Right lobe of liver (tissue), 6 donors: Measurements from ENCODE around the gene GRAP. TPM values are rescaled to one million over a fixed set of nuclear protein-coding genes. Genes with fewer than 3 reads are reported as not detected.

Source experiments
- ATAC-seq, 4 donors: fragments of 200-7000 bp; cut with Tn5 transposase; one replicate each; pipeline ENCODE4 v1.9.1; 2020; ENCODE audit warnings: mild to moderate bottlenecking in 4 of 4, moderate library complexity in 4 of 4
- DNase-seq, 3 donors: peaks; one replicate each; pipeline ENCODE4 v3.0.0-alpha.2; 2020
- H3K27ac ChIP-seq, 3 donors: fragments of 200-600 bp; one replicate each; pipeline ENCODE4 v1.8.0; 2022
- H3K27me3 ChIP-seq, 2 donors: fragments of 200-600 bp; one replicate each; pipeline ENCODE4 v1.8.0; 2022
- H3K36me3 ChIP-seq, 4 donors: fragments of 200-600 bp; sonication (generic) in 1 of 4; one replicate each; pipeline versions ENCODE4 v1.5.1 to v1.8.0; 2017 to 2022; ENCODE audit warnings: control low read depth in 1 of 4
- H3K4me1 ChIP-seq, 4 donors: fragments of 200-600 bp; sonication (generic) in 1 of 4; one replicate each; pipeline versions ENCODE4 v1.5.1 to v1.8.0; 2017 to 2022; ENCODE audit warnings: control low read depth in 1 of 4
- H3K4me3 ChIP-seq, 3 donors: fragments of 200-600 bp; one replicate each; pipeline ENCODE4 v1.8.0; 2022
- H3K9me3 ChIP-seq, 4 donors: fragments of 200-600 bp; sonication (generic) in 1 of 4; one replicate each; pipeline versions ENCODE4 v1.5.1 to v1.8.0; 2017 to 2022; ENCODE audit warnings: control low read depth in 1 of 4
- CTCF ChIP-seq, 4 donors: fragments of 200-600 bp in 3 of 4; fragments of 450-650 bp in 1 of 4; IDR thresholded peaks; one replicate each; pipeline versions ENCODE4 v1.5.1 to v1.8.0; 2016 to 2022; ENCODE audit warnings: antibody characterized with exemption in 4 of 4, mild to moderate bottlenecking in 2 of 4
- POLR2A ChIP-seq: fragments of 450-650 bp; IDR thresholded peaks from one replicate; pipeline ENCODE4 v1.6.1; 2017; ENCODE audit warnings: antibody characterized with exemption, mild to moderate bottlenecking
- WGBS: methylation state at CpG from one replicate; pipeline ENCODE4 v1.1.6; 2018; ENCODE audit warnings: low coverage, low lambda C conversion rate; ENCODE audit not compliant: insufficient coverage; ENCODE audit errors: missing lambda C conversion rate; 5-methylcytosine and 5-hydroxymethylcytosine counted together
- intact Hi-C, 2 donors: fragments of 100-400 bp; cut with DNase I; formaldehyde crosslinking; loops; one replicate each; pipeline versions ENCODE4 v1.11.2 to v1.14.1; 2022
- total RNA-seq, 6 experiments: library from RNA; depleted of rRNA in 2 of 6; stranded (reverse); fragments of >200 nt in 2 of 6; fragmentation: NEBNext Ultra II Directional in 3 of 6; extraction: Animal tissue kit (Norgen Biotek cat#: 25700) in 3 of 6; gene quantifications; one replicate each; pipeline versions ENCODE4 v1.1.0 to v1.2.4, GENCODE V29; 2016 to 2023
- donor health status: DM: no; HTN: yes; CAD: no.
- donor health status: DM: no; HTN: no; CAD: no.
- donor health status: DM: no; HTN: no; CAD: no.
- donor health status: DM: no; HTN: yes; CAD: no.
- donor health status: DM: no; HTN: yes; CAD: no.

GRAP gene
- total RNA-seq, 6 experiments from 2014 or later = 2.6 to 6.1 (median 4.2) TPM

- Histone ChIP-seq H3K36me3 (no peaks in the 10 kb centered on the region), H3K27me3 (no peaks in the 10 kb centered on the region), H3K27ac (no peak overlapping the region), H3K4me3 (no peak overlapping the region), H3K9me3 (no peaks in the 10 kb centered on the region), H3K4me1 (peaks cover 0 to 17% (median 3%) of the 10 kb centered on the region in 4 donors)
- no peak for TF ChIP-seq CTCF (IDR thresholded peaks at IDR 0.05)
- TF ChIP-seq POLR2A = no peak
- ATAC-seq (no peak), DNase-seq (no peak)
- 5% methylated on average over 1 of the region's 1 CpG for WGBS
- intact Hi-C loops = no loop called here
Observed at GRCh38 chr17:18994631-18995030, 52.1 kb downstream of the GRAP start.

GRCh38 chr17:18993905-18994526, 52.7 kb downstream of the GRAP start:
- TF ChIP-seq POLR2A (no peak), CTCF (IDR thresholded peaks at IDR 0.05) (no peak)
- H3K9me3 ChIP-seq = no peaks in the 10 kb centered on the region
- H3K36me3 ChIP-seq = no peaks in the 10 kb centered on the region
- intact Hi-C loops = no loop called here
- WGBS = 74% methylated on average over 6 of the region's 16 CpGs
- ATAC-seq (no peak), DNase-seq (no peak)
- H3K4me1 ChIP-seq = peaks cover 0 to 24% (median 6%) of the 10 kb centered on the region in 4 donors
- H3K27ac ChIP-seq = no peak overlapping the region
- H3K4me3 ChIP-seq = no peak overlapping the region
- H3K27me3 ChIP-seq = no peaks in the 10 kb centered on the region

GRCh38 chr17:18992454-18993130, 54.2 kb downstream of the GRAP start:
- intact Hi-C loops = no loop called here
- H3K36me3 ChIP-seq = no peaks in the 10 kb centered on the region
- no peak overlapping the region for H3K27ac ChIP-seq
- DNase-seq (no peak), ATAC-seq (no peak)
- no CpG with 5 or more reads among the region's 22 CpGs for WGBS
- no peaks in the 10 kb centered on the region for H3K9me3 ChIP-seq
- no peak for TF ChIP-seq CTCF (IDR thresholded peaks at IDR 0.05)
- TF ChIP-seq POLR2A = no peak
- H3K27me3 ChIP-seq = no peaks in the 10 kb centered on the region
- H3K4me1 ChIP-seq = peaks cover 0 to 32% (median 13%) of the 10 kb centered on the region in 4 donors
- H3K4me3 ChIP-seq = no peak overlapping the region

- intact Hi-C loops = no loop called here
- Histone ChIP-seq H3K4me3 (no peak overlapping the region), H3K27me3 (no peaks in the 10 kb centered on the region), H3K27ac (no peak overlapping the region), H3K36me3 (no peaks in the 10 kb centered on the region), H3K9me3 (no peaks in the 10 kb centered on the region), H3K4me1 (peaks cover 0 to 41% (median 15%) of the 10 kb centered on the region in 4 donors)
- no peak for ATAC-seq
- WGBS = 94% methylated on average over 9 of the region's 20 CpGs
- no peak for DNase-seq
- TF ChIP-seq CTCF (IDR thresholded peaks at IDR 0.05) (no peak), POLR2A (no peak)
Observed at GRCh38 chr17:18991531-18992315, 55.0 kb downstream of the GRAP start.
